HG03025 (cell line): Measurements from ENCODE around the gene CDC45.

Experiments used
- ATAC-seq: cut with Tn5 transposase; IDR thresholded peaks from one replicate; pipeline ENCODE4 v1.9.1; 2021; ENCODE audit warnings: mild to moderate bottlenecking, moderate library complexity; ENCODE audit not compliant: unreplicated experiment, low FRiP score

CDC45 gene

GRCh38 chr22:19549428-19549827 is 69.7 kb downstream of the CDC45 start:
- ATAC-seq, result no peak

- ATAC-seq, result no peak
These were observed 70.7 kb downstream of the CDC45 start for GRCh38 chr22:19550382-19550781.

- no peak for ATAC-seq
These were observed 73.5 kb downstream of the CDC45 start for GRCh38 chr22:19553201-19553600.

GRCh38 chr22:19554834-19555404 is 75.2 kb downstream of the CDC45 start:
- ATAC-seq, result no peak

GRCh38 chr22:19555651-19556050 is 75.9 kb downstream of the CDC45 start:
- no peak for ATAC-seq

GRCh38 chr22:19556963-19557545 is 77.3 kb downstream of the CDC45 start:
- no peak for ATAC-seq

- ATAC-seq, result no peak
These were observed 79.6 kb downstream of the CDC45 start for GRCh38 chr22:19559324-19559811.

- no peak for ATAC-seq
These were observed 80.2 kb downstream of the CDC45 start for GRCh38 chr22:19559956-19560355.

- no peak for ATAC-seq
These were observed 85.9 kb downstream of the CDC45 start for GRCh38 chr22:19565382-19566278.

GRCh38 chr22:19566279-19567156 is 86.8 kb downstream of the CDC45 start:
- no peak for ATAC-seq

- no peak for ATAC-seq
These were observed 87.7 kb downstream of the CDC45 start for GRCh38 chr22:19567157-19568009.

GRCh38 chr22:19568337-19569275 is 88.9 kb downstream of the CDC45 start:
- ATAC-seq, result no peak

- no peak for ATAC-seq
These were observed 89.5 kb downstream of the CDC45 start for GRCh38 chr22:19569276-19569640.

- ATAC-seq, result no peak
These were observed 90.3 kb downstream of the CDC45 start for GRCh38 chr22:19569976-19570375.
